Erythroblast (primary cell): ENCODE data around the gene SNX7.
A peak's percentile ranks its signal among the peaks of the same experiment; 100 is the strongest.

ENCODE experiments used
- DNase-seq, 2 experiments: peaks; one replicate each; lab custom pipeline; 2025; lab: John Stamatoyannopoulos, UW
- GATA1 ChIP-seq: IDR thresholded peaks from 2 replicates; pipeline ENCODE4 v1.6.1; 2011; ENCODE audit warnings: low read depth, mild to moderate bottlenecking, control low read depth, low read length, moderate library complexity
- POLR2A ChIP-seq: IDR thresholded peaks from 2 replicates; pipeline ENCODE4 v1.6.1; 2011; ENCODE audit warnings: mild to moderate bottlenecking, low read length

SNX7 gene

GRCh38 chr1:98706173-98706843 lies 44.8 kb downstream of the SNX7 start:
- no peak for DNase-seq
- TF ChIP-seq POLR2A (no peak), GATA1 (no peak)

GRCh38 chr1:98707556-98707955 lies 46.0 kb downstream of the SNX7 start:
- TF ChIP-seq POLR2A (no peak), GATA1 (no peak)
- no peak for DNase-seq

GRCh38 chr1:98709906-98710305 lies 48.4 kb downstream of the SNX7 start:
- TF ChIP-seq GATA1: no peak
- no peak for TF ChIP-seq POLR2A
- DNase-seq: no peak

- no peak for DNase-seq
- TF ChIP-seq POLR2A: no peak
- TF ChIP-seq GATA1: no peak
These were observed 62.1 kb downstream of the SNX7 start for GRCh38 chr1:98723574-98723973.

GRCh38 chr1:98732985-98733781 lies 71.7 kb downstream of the SNX7 start:
- TF ChIP-seq GATA1 (no peak), POLR2A (no peak)
- no peak for DNase-seq

- no peak for DNase-seq
- no peak for TF ChIP-seq POLR2A
These were observed 72.2 kb downstream of the SNX7 start for GRCh38 chr1:98733782-98734112.

GRCh38 chr1:98735756-98736155 lies 74.2 kb downstream of the SNX7 start:
- no peak for DNase-seq
- TF ChIP-seq GATA1 (no peak), POLR2A (no peak)

GRCh38 chr1:98737835-98738234 lies 76.3 kb downstream of the SNX7 start:
- DNase-seq: no peak
- TF ChIP-seq POLR2A: no peak
- no peak for TF ChIP-seq GATA1

GRCh38 chr1:98739762-98740161 lies 78.2 kb downstream of the SNX7 start:
- TF ChIP-seq POLR2A: no peak
- no peak for TF ChIP-seq GATA1
- DNase-seq: no peak

- TF ChIP-seq POLR2A (no peak), GATA1 (no peak)
- no peak for DNase-seq
These were observed 79.6 kb downstream of the SNX7 start for GRCh38 chr1:98741164-98741563.

GRCh38 chr1:98749152-98749756 lies 87.7 kb downstream of the SNX7 start:
- peak in 1 of 2 experiments; percentile 4 for DNase-seq
- TF ChIP-seq POLR2A (no peak), GATA1 (no peak)

- no peak for TF ChIP-seq POLR2A
- TF ChIP-seq GATA1: no peak
- DNase-seq: no peak
These were observed 92.7 kb downstream of the SNX7 start for GRCh38 chr1:98754176-98754575.

GRCh38 chr1:98761219-98761865 lies 99.8 kb downstream of the SNX7 start:
- DNase-seq: no peak
- TF ChIP-seq POLR2A: no peak
- no peak for TF ChIP-seq GATA1
